Breast epithelium (tissue), 4 donors: ENCODE results near the gene TMC5. TPM values are rescaled to one million over a fixed set of nuclear protein-coding genes. Genes with fewer than 3 reads are reported as not detected.
"Not testable (repeated sequence)": the region's sequence is repeated elsewhere in the genome, so short reads cannot be mapped to it uniquely, and the experiment has no call there.

Source experiments
- DNase-seq, 2 donors: peaks; one replicate each; pipeline ENCODE4 v3.0.0-alpha.2; 2019; ENCODE audit warnings: low spot score in 2 of 2
- H3K27ac ChIP-seq, 2 donors: fragments of 200-600 bp; sonication (generic) in 1 of 2; one replicate each; pipeline ENCODE4 v1.5.1; 2016 to 2019; ENCODE audit warnings: mild to moderate bottlenecking in 1 of 2
- H3K27me3 ChIP-seq, 2 donors: fragments of 200-600 bp; sonication (generic) in 1 of 2; one replicate each; pipeline versions ENCODE4 v1.5.1 to v1.6.0; 2017 to 2019; ENCODE audit warnings: control low read depth in 1 of 2, mild to moderate bottlenecking in 1 of 2
- H3K36me3 ChIP-seq: fragments of 200-600 bp; one replicate; pipeline ENCODE4 v1.5.1; 2019
- H3K4me1 ChIP-seq, 2 donors: fragments of 200-600 bp; sonication (generic); one replicate each; pipeline ENCODE4 v1.5.1; 2016 to 2019; ENCODE audit warnings: control low read depth in 1 of 2
- H3K4me3 ChIP-seq, 3 donors: fragments of 200-600 bp; sonication (generic); 1 replicate in 2 of 3; 2 replicates in 1 of 3; pipeline ENCODE4 v1.5.1; 2016 to 2019; ENCODE audit warnings: mild to moderate bottlenecking in 3 of 3, moderate library complexity in 2 of 3
- H3K9me3 ChIP-seq, 2 donors: fragments of 200-600 bp; sonication (generic) in 1 of 2; one replicate each; pipeline ENCODE4 v1.5.1; 2016 to 2019; ENCODE audit warnings: control low read depth in 1 of 2
- POLR2A ChIP-seq: fragments of 450-650 bp; IDR thresholded peaks from one replicate; pipeline ENCODE4 v1.6.1; 2016; ENCODE audit warnings: antibody characterized with exemption, mild to moderate bottlenecking, moderate library complexity
- POLR2AphosphoS5 ChIP-seq, 3 donors: sonication (generic); formaldehyde crosslinking; IDR thresholded peaks; one replicate each; pipeline ENCODE4 v1.6.1; 2017; ENCODE audit warnings: antibody characterized with exemption in 3 of 3
- intact Hi-C: fragments of 100-400 bp; cut with DNase I; formaldehyde crosslinking; loops from one replicate; pipeline ENCODE4 v1.15.1; 2023; ENCODE audit warnings: low total_unique reads
- total RNA-seq, 3 donors: library from RNA; depleted of rRNA; stranded (reverse); fragments of >200 nt; gene quantifications; one replicate each; pipeline ENCODE4 v1.1.0, GENCODE V29; 2016
- TF ChIP-seq, protein P1 (sequence below), 3 donors: fragments of 450-650 bp; IDR thresholded peaks; one replicate each; pipeline ENCODE4 v1.5.1; 2016 to 2017; ENCODE audit warnings: antibody characterized with exemption in 3 of 3, mild to moderate bottlenecking in 3 of 3, moderate library complexity in 3 of 3

TMC5 gene, protein sequence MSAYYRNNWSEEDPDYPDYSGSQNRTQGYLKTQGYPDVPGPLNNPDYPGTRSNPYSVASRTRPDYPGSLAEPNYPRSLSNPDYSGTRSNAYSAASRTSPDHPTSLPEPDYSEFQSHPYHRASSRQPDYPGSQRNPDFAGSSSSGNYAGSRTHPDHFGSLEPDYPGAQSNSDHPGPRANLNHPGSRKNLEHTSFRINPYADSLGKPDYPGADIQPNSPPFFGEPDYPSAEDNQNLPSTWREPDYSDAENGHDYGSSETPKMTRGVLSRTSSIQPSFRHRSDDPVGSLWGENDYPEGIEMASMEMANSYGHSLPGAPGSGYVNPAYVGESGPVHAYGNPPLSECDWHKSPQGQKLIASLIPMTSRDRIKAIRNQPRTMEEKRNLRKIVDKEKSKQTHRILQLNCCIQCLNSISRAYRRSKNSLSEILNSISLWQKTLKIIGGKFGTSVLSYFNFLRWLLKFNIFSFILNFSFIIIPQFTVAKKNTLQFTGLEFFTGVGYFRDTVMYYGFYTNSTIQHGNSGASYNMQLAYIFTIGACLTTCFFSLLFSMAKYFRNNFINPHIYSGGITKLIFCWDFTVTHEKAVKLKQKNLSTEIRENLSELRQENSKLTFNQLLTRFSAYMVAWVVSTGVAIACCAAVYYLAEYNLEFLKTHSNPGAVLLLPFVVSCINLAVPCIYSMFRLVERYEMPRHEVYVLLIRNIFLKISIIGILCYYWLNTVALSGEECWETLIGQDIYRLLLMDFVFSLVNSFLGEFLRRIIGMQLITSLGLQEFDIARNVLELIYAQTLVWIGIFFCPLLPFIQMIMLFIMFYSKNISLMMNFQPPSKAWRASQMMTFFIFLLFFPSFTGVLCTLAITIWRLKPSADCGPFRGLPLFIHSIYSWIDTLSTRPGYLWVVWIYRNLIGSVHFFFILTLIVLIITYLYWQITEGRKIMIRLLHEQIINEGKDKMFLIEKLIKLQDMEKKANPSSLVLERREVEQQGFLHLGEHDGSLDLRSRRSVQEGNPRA
- 10 to 100 TPM in 2 of 3 donors, under 1 TPM in 1; under 0.01 to 40.3 (median 28.8) TPM for total RNA-seq

DNA sequence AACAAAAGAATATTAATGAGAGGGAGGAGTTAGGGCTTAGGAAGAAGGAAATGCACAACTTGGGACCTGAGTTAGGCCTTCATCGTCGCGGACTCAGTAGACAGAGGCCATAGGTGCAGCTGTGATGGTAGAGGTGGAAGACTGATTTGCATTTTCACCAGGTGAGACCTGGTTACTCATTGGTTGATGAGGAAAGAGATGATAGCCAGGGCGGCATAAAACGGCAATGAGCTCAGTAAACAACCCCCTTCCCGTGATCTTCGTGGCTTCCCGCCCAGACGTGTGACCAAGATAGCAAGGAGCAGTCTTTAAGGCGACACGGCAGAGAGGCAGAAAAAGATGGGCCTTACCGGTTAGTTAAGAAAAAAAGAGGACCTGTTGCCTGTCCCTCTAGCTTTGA lies at the start of gene TMC5:
Gene TMC5 (plus strand): TSS at position 244 of the 400 bp plus-strand sequence. CDS start 22,156 bp downstream, outside the sequence.
- intact Hi-C loops, result no loop called here
- no peak for DNase-seq
- Histone ChIP-seq H3K27ac (peak within 1 kb of the TSS; percentile 43 to 60), H3K4me1 (no peaks in the 10 kb centered on the region), H3K36me3 (no peaks in the 10 kb centered on the region), H3K27me3 (no peaks in the 10 kb centered on the region), H3K4me3 (peak within 1 kb of the TSS in 1 of 3 donors; percentile 37), H3K9me3 (no peaks in the 10 kb centered on the region)
- TF ChIP-seq POLR2AphosphoS5 (IDR thresholded peaks at IDR 0.05), result no peak
- TF ChIP-seq POLR2A, result no peak
- TF ChIP-seq, protein P1, sequence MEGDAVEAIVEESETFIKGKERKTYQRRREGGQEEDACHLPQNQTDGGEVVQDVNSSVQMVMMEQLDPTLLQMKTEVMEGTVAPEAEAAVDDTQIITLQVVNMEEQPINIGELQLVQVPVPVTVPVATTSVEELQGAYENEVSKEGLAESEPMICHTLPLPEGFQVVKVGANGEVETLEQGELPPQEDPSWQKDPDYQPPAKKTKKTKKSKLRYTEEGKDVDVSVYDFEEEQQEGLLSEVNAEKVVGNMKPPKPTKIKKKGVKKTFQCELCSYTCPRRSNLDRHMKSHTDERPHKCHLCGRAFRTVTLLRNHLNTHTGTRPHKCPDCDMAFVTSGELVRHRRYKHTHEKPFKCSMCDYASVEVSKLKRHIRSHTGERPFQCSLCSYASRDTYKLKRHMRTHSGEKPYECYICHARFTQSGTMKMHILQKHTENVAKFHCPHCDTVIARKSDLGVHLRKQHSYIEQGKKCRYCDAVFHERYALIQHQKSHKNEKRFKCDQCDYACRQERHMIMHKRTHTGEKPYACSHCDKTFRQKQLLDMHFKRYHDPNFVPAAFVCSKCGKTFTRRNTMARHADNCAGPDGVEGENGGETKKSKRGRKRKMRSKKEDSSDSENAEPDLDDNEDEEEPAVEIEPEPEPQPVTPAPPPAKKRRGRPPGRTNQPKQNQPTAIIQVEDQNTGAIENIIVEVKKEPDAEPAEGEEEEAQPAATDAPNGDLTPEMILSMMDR (IDR thresholded peaks at IDR 0.05), result no peak

DNA sequence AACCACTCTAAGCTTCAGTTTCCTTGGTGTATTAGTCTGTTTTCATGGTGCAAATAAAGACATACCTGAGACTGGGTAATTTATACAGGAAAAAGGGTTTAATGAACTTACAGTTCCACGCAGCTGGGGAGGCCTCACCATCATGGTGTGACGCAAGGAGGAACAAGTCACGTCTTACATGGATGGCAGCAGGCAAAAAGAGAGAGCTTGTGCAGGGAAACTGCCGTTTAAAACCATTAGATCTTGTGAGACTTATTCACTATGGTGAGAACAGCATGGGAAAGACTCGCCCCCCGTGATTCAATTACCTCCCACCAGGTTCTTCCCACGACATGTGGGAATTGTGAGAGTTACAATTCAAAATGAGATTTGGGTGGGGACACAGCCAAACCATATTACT lies 45.1 kb upstream of the TMC5 start:
- DNase-seq, H3K27ac ChIP-seq, H3K4me3 ChIP-seq, H3K4me1 ChIP-seq, H3K27me3 ChIP-seq, H3K36me3 ChIP-seq, H3K9me3 ChIP-seq: not testable (repeated sequence)
- intact Hi-C loops, result loop anchor here (10.0 kb wide), 1 partner anchor 288 kb away; no protein-coding TSS in a partner anchor

DNA sequence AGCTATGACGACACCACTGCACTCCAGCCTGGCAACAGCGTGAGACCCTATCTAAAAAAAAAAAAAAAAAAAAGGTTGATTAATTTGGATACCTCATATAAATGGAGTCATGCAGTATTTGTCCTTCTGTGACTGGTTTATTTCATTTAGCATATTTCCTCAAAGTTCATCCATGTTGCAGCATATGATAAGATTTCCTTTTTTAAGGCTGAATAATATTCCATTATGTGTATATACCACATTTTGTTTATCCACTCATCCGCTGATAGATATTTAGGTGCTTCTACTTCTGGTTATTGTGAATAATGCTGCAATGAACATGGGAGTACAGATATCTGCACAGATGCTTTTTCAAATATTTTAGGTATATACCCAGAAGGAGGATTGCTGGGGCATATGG lies 43.3 kb upstream of the TMC5 start:
- no peak for DNase-seq
- Histone ChIP-seq H3K9me3 (no peaks in the 10 kb centered on the region), H3K4me3 (no peak overlapping the region), H3K4me1 (no peaks in the 10 kb centered on the region), H3K36me3 (no peaks in the 10 kb centered on the region), H3K27me3 (no peaks in the 10 kb centered on the region), H3K27ac (no peak overlapping the region)
- TF ChIP-seq, protein P1 (IDR thresholded peaks at IDR 0.05), result no peak
- no peak for TF ChIP-seq POLR2AphosphoS5 (IDR thresholded peaks at IDR 0.05)
- no peak for TF ChIP-seq POLR2A
- intact Hi-C loops, result loop anchor here (10.0 kb wide), 1 partner anchor 290 kb away; no protein-coding TSS in a partner anchor

DNA sequence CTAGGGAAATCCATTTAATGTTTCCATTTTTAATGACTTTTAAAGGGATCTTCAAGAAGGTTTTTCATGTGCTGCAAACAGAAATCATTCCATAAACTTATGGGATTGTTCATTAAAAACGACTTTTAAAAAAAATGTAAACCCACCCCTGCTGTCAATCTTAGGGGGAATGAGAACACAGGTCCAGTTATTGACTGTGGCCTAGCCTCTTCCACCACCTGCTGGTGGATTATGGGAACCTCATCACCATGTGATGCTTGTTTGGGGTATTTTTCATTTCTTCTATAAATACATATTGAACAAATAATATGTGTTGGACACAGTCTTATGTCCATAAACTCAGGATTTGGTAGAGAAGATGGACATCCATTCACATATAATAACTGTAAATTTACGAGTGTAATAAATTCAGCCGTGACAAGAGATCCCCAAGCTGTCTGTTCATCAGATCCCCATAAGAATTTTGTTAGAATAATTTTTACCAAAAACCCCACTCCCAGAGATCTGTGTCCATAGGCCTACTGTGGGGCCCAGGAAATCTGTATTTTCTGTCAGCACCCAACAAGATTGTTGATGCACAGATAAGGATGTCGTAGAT lies 42.0 kb upstream of the TMC5 start:
- intact Hi-C loops, result loop anchor here (10.0 kb wide), 1 partner anchor 291 kb away; no protein-coding TSS in a partner anchor

More for the DNA sequence above, 42.0 kb upstream of the TMC5 start:
- Histone ChIP-seq H3K27ac (no peak overlapping the region), H3K9me3 (no peaks in the 10 kb centered on the region), H3K4me3 (no peak overlapping the region), H3K4me1 (no peaks in the 10 kb centered on the region), H3K27me3 (no peaks in the 10 kb centered on the region), H3K36me3 (no peaks in the 10 kb centered on the region)
- DNase-seq, result peak in 1 of 2 donors; percentile 30
- TF ChIP-seq, protein P1 (IDR thresholded peaks at IDR 0.05), result peak; percentile 81 to 94 (median 92)
- TF ChIP-seq POLR2AphosphoS5 (IDR thresholded peaks at IDR 0.05), result no peak
